NCI-H460 (cell line): Measurements from ENCODE around the gene CHTF18. TPM values are rescaled to one million over a fixed set of nuclear protein-coding genes. Genes with fewer than 3 reads are reported as not detected.
"Not testable (repeated sequence)": the region's sequence is repeated elsewhere in the genome, so short reads cannot be mapped to it uniquely, and the experiment has no call there.

Experiments used
- DNase-seq: peaks from one replicate; pipeline ENCODE4 v3.0.0-alpha.2; 2016; ENCODE audit warnings: low read depth; ENCODE audit errors: extremely low read depth
- total RNA-seq: library from RNA; depleted of rRNA; stranded (reverse); fragments of >200 nt; shearing (Covaris generic); gene quantifications from 2 replicates; pipeline ENCODE4 v1.2.3, GENCODE V29; 2014

The CHTF18 gene
- total RNA-seq, 1 experiment from 2014 or later, result 12.1 TPM

- no peak for DNase-seq
Measured at GRCh38 chr16:772959-773358, 15.5 kb upstream of the CHTF18 start.

- no peak for DNase-seq
Measured at GRCh38 chr16:774086-775001, 14.1 kb upstream of the CHTF18 start.

GRCh38 chr16:775236-775796, 13.1 kb upstream of the CHTF18 start:
- no peak for DNase-seq

GRCh38 chr16:776298-776697, 12.1 kb upstream of the CHTF18 start:
- not testable (repeated sequence) for DNase-seq

- no peak for DNase-seq
Measured at GRCh38 chr16:776824-777223, 11.6 kb upstream of the CHTF18 start.

GRCh38 chr16:777826-778225, 10.6 kb upstream of the CHTF18 start:
- DNase-seq, result no peak

GRCh38 chr16:778447-778846, 10.0 kb upstream of the CHTF18 start:
- no peak for DNase-seq

- DNase-seq, result no peak
Measured at GRCh38 chr16:778909-779527, 9.4 kb upstream of the CHTF18 start.

- no peak for DNase-seq
Measured at GRCh38 chr16:779561-779960, 8.9 kb upstream of the CHTF18 start.

- no peak for DNase-seq
Measured at GRCh38 chr16:780296-780695, 8.1 kb upstream of the CHTF18 start.

- no peak for DNase-seq
Measured at GRCh38 chr16:781346-782010, 6.9 kb upstream of the CHTF18 start.

GRCh38 chr16:782258-782657, 6.2 kb upstream of the CHTF18 start:
- no peak for DNase-seq

- no peak for DNase-seq
Measured at GRCh38 chr16:782766-783403, 5.5 kb upstream of the CHTF18 start.

GRCh38 chr16:783404-784161, 4.8 kb upstream of the CHTF18 start:
- DNase-seq, result no peak

GRCh38 chr16:784431-784830, 4.0 kb upstream of the CHTF18 start:
- no peak for DNase-seq

GRCh38 chr16:785563-786535, 2.6 kb upstream of the CHTF18 start:
- peak; percentile 53 for DNase-seq

GRCh38 chr16:787321-787966, 976 bp upstream of the CHTF18 start:
- no peak for DNase-seq

- DNase-seq, result no peak
Measured at GRCh38 chr16:787978-788398, 432 bp upstream of the CHTF18 start, which contains the start of gene RPUSD1. Gene RPUSD1, minus strand, starts transcription at chr16:788381. Its CDS starts 644 bp downstream, at chr16:787737.
